PC-3 (cell line): Measurements from ENCODE around the gene UBFD1. TPM values are rescaled to one million over a fixed set of nuclear protein-coding genes. Genes with fewer than 3 reads are reported as not detected.

Source experiments
- ATAC-seq: fragments of 200-7000 bp; cut with Tn5 transposase; 2 replicates; pipeline ENCODE4 v1.9.1; 2020; ENCODE audit warnings: mild to moderate bottlenecking, moderate library complexity
- BruUV-seq: library from RNA; stranded (reverse); fragments of 400-500 nt; replicated peaks from 2 replicates; lab custom pipeline; 2021; lab: Mats Ljungman, UMichigan
- CTCF ChIA-PET: fragments of 300-600 bp; sonication (Branson Sonifier 250); formaldehyde crosslinking; loops from one replicate; lab custom pipeline; 2022; ENCODE audit warnings: antibody characterized with exemption; lab: Charles Lee
- POLR2A ChIA-PET: fragments of 300-600 bp; sonication (Branson Sonifier 250); formaldehyde crosslinking; loops from one replicate; lab custom pipeline; 2022; ENCODE audit warnings: antibody characterized with exemption; ENCODE audit not compliant: unreplicated experiment; lab: Charles Lee
- DNase-seq: peaks from one replicate; pipeline ENCODE4 v3.0.0-alpha.2; 2015
- H2AFZ ChIP-seq: fragments of 300-600 bp; sonication (generic); 2 replicates; pipeline ENCODE4 v1.6.0; 2016; ENCODE audit warnings: antibody characterized with exemption, low read length
- H3F3A ChIP-seq: fragments of 300-600 bp; sonication (generic); one replicate; pipeline ENCODE4 v1.6.0; 2017; ENCODE audit warnings: antibody characterized with exemption, low read length, control low read depth, mild to moderate bottlenecking; ENCODE audit not compliant: unreplicated experiment
- H3K27ac ChIP-seq: fragments of 300-600 bp; sonication (generic); 2 replicates; pipeline ENCODE4 v1.5.1; 2016; ENCODE audit warnings: mild to moderate bottlenecking, low read length
- H3K27me3 ChIP-seq: fragments of 300-600 bp; sonication (generic); 2 replicates; pipeline ENCODE4 v1.6.1; 2016; ENCODE audit warnings: low read length, mixed read lengths
- H3K36me3 ChIP-seq: fragments of 300-600 bp; sonication (generic); 2 replicates; pipeline ENCODE4 v1.6.1; 2016; ENCODE audit warnings: low read depth, mixed run types, low read length, mixed read lengths
- H3K4me1 ChIP-seq: fragments of 300-600 bp; sonication (generic); 2 replicates; pipeline ENCODE4 v1.5.1; 2016; ENCODE audit warnings: low read length; ENCODE audit not compliant: insufficient read depth
- H3K4me2 ChIP-seq: fragments of 300-600 bp; sonication (generic); 2 replicates; pipeline ENCODE4 v1.6.0; 2016; ENCODE audit warnings: low read length
- H3K4me3 ChIP-seq: fragments of 300-600 bp; sonication (generic); 2 replicates; pipeline ENCODE4 v1.5.1; 2016; ENCODE audit warnings: mild to moderate bottlenecking, low read length, mixed read lengths
- H3K79me2 ChIP-seq: fragments of 300-600 bp; sonication (generic); 2 replicates; pipeline ENCODE4 v1.6.1; 2017; ENCODE audit warnings: low read length, mixed read lengths
- H3K9ac ChIP-seq: fragments of 300-600 bp; sonication (generic); 2 replicates; pipeline ENCODE4 v1.6.0; 2016; ENCODE audit warnings: mild to moderate bottlenecking, low read length
- H3K9me2 ChIP-seq: fragments of 300-600 bp; sonication (generic); replicated peaks from 2 replicates; pipeline ENCODE4 v1.6.1; 2016; ENCODE audit warnings: mixed run types, low read length, mixed read lengths
- H3K9me3 ChIP-seq: fragments of 300-600 bp; sonication (generic); 2 replicates; pipeline ENCODE4 v1.6.1; 2016; ENCODE audit warnings: low read length, mixed read lengths
- H4K20me1 ChIP-seq: fragments of 300-600 bp; sonication (generic); 2 replicates; pipeline ENCODE4 v1.6.1; 2016; ENCODE audit warnings: low read length, mixed read lengths
- CTCF ChIP-seq: fragments of 300-600 bp; sonication (generic); conservative IDR thresholded peaks from 2 replicates; pipeline ENCODE4 v1.5.1; 2017; ENCODE audit warnings: antibody characterized with exemption, low read depth, mild to moderate bottlenecking, low read length
- EZH2 ChIP-seq: fragments of 300-600 bp; sonication (generic); IDR thresholded peaks from one replicate; pipeline ENCODE4 v1.6.1; 2017; ENCODE audit warnings: antibody characterized with exemption, mild to moderate bottlenecking, low read length; ENCODE audit not compliant: unreplicated experiment
- EZH2phosphoT487 ChIP-seq: fragments of 300-600 bp; sonication (generic); IDR thresholded peaks from 2 replicates; pipeline ENCODE4 v1.6.1; 2018; ENCODE audit warnings: mild to moderate bottlenecking, antibody characterized with exemption, low read length, borderline replicate concordance
- intact Hi-C: fragments of 100-400 bp; cut with micrococcal nuclease; formaldehyde crosslinking; loops from 2 replicates; pipeline ENCODE4 v1.9.0; 2023
- total RNA-seq: library from RNA; depleted of rRNA; stranded (reverse); fragments of >200 nt; gene quantifications from 2 replicates; pipeline ENCODE4 v1.2.3, GENCODE V29; 2014

The UBFD1 gene
- total RNA-seq, 1 experiment from 2014 or later: 69.7 TPM

- Histone ChIP-seq H2AFZ (no peak overlapping the region), H3F3A (no peaks in the 10 kb centered on the region), H3K4me2 (no peak overlapping the region), H3K4me3 (no peak overlapping the region), H3K9me3 (no peaks in the 10 kb centered on the region), H3K27ac (no peak overlapping the region), H3K4me1 (peaks cover 8% of the 10 kb centered on the region), H3K79me2 (no peaks in the 10 kb centered on the region), H4K20me1 (no peaks in the 10 kb centered on the region), H3K27me3 (no peaks in the 10 kb centered on the region), H3K9ac (no peak overlapping the region), H3K36me3 (no peaks in the 10 kb centered on the region), H3K9me2 (no peaks in the 10 kb centered on the region)
- intact Hi-C loops: no loop called here
- TF ChIP-seq CTCF (no peak), EZH2 (no peak), EZH2phosphoT487 (no peak)
- POLR2A ChIA-PET: no interaction called here
- CTCF ChIA-PET: no interaction called here
- ATAC-seq (no peak), DNase-seq (no peak)
- BruUV-seq: no TSS peak
Observed at GRCh38 chr16:23516366-23517137, 41.0 kb upstream of the UBFD1 start.

GRCh38 chr16:23518435-23518891 is 39.1 kb upstream of the UBFD1 start:
- no peaks in the 10 kb centered on the region for H3K27me3 ChIP-seq
- H3K9me3 ChIP-seq: no peaks in the 10 kb centered on the region
- H3K27ac ChIP-seq: no peak overlapping the region
- no peak overlapping the region for H3K9ac ChIP-seq
- no peaks in the 10 kb centered on the region for H3K79me2 ChIP-seq
- no TSS peak for BruUV-seq
- peaks cover 2% of the 10 kb centered on the region; the same call in 1 of the 2 replicates for H3K36me3 ChIP-seq
- no peak overlapping the region for H3K4me2 ChIP-seq
- peaks cover 8% of the 10 kb centered on the region for H3K4me1 ChIP-seq
- H3K4me3 ChIP-seq: no peak overlapping the region
- ATAC-seq (peak; percentile 64), DNase-seq (peak; percentile 40)
- TF ChIP-seq EZH2phosphoT487 (no peak), EZH2 (no peak), CTCF (no peak)
- H4K20me1 ChIP-seq: no peaks in the 10 kb centered on the region
- no peaks in the 10 kb centered on the region for H3K9me2 ChIP-seq
- intact Hi-C loops: no loop called here
- ChIA-PET CTCF (no interaction called here), POLR2A (no interaction called here)
- no peak overlapping the region for H2AFZ ChIP-seq
- H3F3A ChIP-seq: no peaks in the 10 kb centered on the region

- no TSS peak for BruUV-seq
Observed at GRCh38 chr16:23519282-23519681, 38.2 kb upstream of the UBFD1 start.

More at GRCh38 chr16:23519282-23519681, 38.2 kb upstream of the UBFD1 start:
- TF ChIP-seq EZH2phosphoT487 (no peak), EZH2 (no peak), CTCF (no peak)
- Histone ChIP-seq H3K27me3 (no peaks in the 10 kb centered on the region), H2AFZ (no peak overlapping the region), H3K9me3 (no peaks in the 10 kb centered on the region), H3F3A (no peaks in the 10 kb centered on the region), H3K4me1 (peaks cover 8% of the 10 kb centered on the region), H3K79me2 (no peaks in the 10 kb centered on the region), H3K4me3 (no peak overlapping the region), H3K36me3 (peaks cover 2% of the 10 kb centered on the region; the same call in 1 of the 2 replicates), H3K27ac (no peak overlapping the region), H3K9ac (no peak overlapping the region), H3K9me2 (no peaks in the 10 kb centered on the region), H4K20me1 (no peaks in the 10 kb centered on the region), H3K4me2 (no peak overlapping the region)
- DNase-seq: no peak
- intact Hi-C loops: no loop called here
- ChIA-PET POLR2A (no interaction called here), CTCF (no interaction called here)
- peak; percentile 27; the same call in 1 of the 2 replicates for ATAC-seq
